Activated T-cell treated with anti-CD3 and anti-CD28 coated beads, Interleukin-2, amount 50 U/mL, for 72 hours (primary cell): ENCODE results near the gene SPON1. TPM values are rescaled to one million over a fixed set of nuclear protein-coding genes. Genes with fewer than 3 reads are reported as not detected.
"Not testable (repeated sequence)": the region's sequence is repeated elsewhere in the genome, so short reads cannot be mapped to it uniquely, and the experiment has no call there.

ENCODE experiments used
- ATAC-seq, 2 donors: fragments of 150-1000 bp; cut with Tn5 transposase; replicated peaks in 1 of 2; 2 replicates each; pipeline ENCODE4 v1.10.0; 2021; ENCODE audit warnings: moderate library complexity in 2 of 2, mild to moderate bottlenecking in 1 of 2
- DNase-seq, 2 donors: peaks; one replicate each; pipeline ENCODE4 v3.0.0; 2021 to 2022; ENCODE audit warnings: mixed read lengths in 1 of 2
- H3K27ac Mint-ChIP-seq: one replicate; pipeline ENCODE4 v1.8.0; 2022; ENCODE audit warnings: mild to moderate bottlenecking, moderate library complexity, mixed read lengths
- H3K27me3 Mint-ChIP-seq: one replicate; pipeline ENCODE4 v1.8.0; 2022; ENCODE audit warnings: low read depth, mixed read lengths
- H3K36me3 Mint-ChIP-seq, 2 donors: one replicate each; pipeline ENCODE4 v1.8.0; 2022; ENCODE audit warnings: mixed read lengths in 2 of 2, mild to moderate bottlenecking in 1 of 2; ENCODE audit not compliant: insufficient read depth in 2 of 2
- H3K4me1 Mint-ChIP-seq: one replicate; pipeline ENCODE4 v1.8.0; 2022; ENCODE audit warnings: low read depth, mixed read lengths
- H3K4me3 Mint-ChIP-seq, 2 donors: one replicate each; pipeline ENCODE4 v1.8.0; 2022; ENCODE audit warnings: mild to moderate bottlenecking in 2 of 2, mixed read lengths in 2 of 2, moderate library complexity in 2 of 2
- H3K9me3 Mint-ChIP-seq, 2 donors: one replicate each; pipeline ENCODE4 v1.8.0; 2022; ENCODE audit warnings: mixed read lengths in 2 of 2
- total RNA-seq, 2 donors: library from RNA; stranded (reverse); gene quantifications; one replicate each; pipeline ENCODE4 v1.2.3, GENCODE V29; 2022

SPON1 gene
- total RNA-seq, 2 donors from 2014 or later = 0.12 to 0.16 TPM

DNA sequence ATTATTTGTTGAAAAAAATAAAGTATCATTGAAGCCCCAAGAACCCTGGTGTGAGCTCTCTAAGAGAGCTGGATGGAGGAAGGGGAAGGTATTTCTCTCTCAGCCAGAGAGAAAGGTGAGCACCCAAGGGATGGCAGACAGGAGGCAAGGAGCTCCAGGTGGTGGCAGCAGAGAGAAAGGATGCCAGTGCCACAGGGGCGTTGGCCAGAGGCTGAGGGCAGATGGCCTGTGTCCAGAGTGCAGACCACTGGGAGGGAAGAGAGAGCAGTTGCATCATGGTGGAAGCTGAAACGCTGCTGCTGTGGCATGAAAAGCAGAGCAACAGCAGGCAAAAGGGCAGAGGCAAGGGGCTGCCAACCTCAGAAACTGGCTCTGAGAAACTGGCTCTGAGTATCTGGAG, 8.5 kb downstream of the SPON1 start:
- DNase-seq = peak; percentile 26 to 28
- peaks cover 24% of the 10 kb centered on the region for H3K4me1 Mint-ChIP-seq
- H3K27ac Mint-ChIP-seq = no peak overlapping the region
- no peak overlapping the region for H3K4me3 Mint-ChIP-seq
- H3K27me3 Mint-ChIP-seq = peaks cover 16% of the 10 kb centered on the region
- H3K9me3 Mint-ChIP-seq = no peaks in the 10 kb centered on the region
- H3K36me3 Mint-ChIP-seq = no peaks in the 10 kb centered on the region
- ATAC-seq = peak; percentile 32 to 36

DNA sequence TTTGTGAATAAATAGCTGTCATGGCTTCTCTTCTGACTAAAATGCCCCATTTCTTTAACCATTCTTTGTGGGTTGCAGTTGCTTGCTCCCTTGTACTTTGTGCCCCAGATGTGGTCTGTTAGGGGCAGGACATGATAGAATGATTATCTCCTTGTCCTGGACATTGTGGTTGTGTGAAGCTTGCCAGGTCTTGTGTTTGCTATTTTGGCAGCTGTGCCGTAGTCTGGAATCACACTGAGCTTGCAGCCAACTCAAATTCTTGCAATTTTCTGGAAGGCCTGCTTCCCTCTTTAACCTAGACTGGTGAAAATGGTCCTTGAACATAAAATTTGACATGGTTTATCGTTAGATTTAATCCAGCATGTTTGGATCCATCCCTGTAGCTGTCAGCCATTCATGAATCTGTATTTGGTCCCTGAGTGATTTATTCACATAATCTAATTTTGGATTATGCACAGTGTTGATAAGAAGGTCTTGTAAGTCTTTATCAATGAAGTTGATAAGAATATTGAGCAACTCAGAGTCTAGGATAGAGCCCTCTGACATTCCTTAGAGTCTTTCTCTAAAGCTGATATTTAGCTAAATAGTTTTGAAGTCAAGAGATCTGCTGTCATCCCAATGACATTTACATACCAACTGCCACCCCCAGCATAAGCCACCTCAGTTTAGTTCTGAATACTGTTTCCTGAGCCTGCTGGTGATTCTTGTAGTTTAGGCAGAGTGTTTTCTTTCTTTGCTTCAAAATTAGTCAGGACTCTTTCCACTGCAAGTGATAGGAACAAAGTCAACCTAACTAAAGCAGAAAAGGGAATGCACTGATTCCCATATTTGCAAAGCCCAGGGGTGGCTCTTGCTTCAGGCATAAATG, 9.8 kb downstream of the SPON1 start:
- DNase-seq (peak in 1 of 2 donors; percentile 10), ATAC-seq (peak; percentile 80 to 86)
- Mint-ChIP-seq H3K4me3 (peak overlapping the region; percentile 18 to 53), H3K4me1 (peaks cover 24% of the 10 kb centered on the region), H3K36me3 (no peaks in the 10 kb centered on the region), H3K9me3 (no peaks in the 10 kb centered on the region), H3K27me3 (peaks cover 4% of the 10 kb centered on the region), H3K27ac (no peak overlapping the region)

DNA sequence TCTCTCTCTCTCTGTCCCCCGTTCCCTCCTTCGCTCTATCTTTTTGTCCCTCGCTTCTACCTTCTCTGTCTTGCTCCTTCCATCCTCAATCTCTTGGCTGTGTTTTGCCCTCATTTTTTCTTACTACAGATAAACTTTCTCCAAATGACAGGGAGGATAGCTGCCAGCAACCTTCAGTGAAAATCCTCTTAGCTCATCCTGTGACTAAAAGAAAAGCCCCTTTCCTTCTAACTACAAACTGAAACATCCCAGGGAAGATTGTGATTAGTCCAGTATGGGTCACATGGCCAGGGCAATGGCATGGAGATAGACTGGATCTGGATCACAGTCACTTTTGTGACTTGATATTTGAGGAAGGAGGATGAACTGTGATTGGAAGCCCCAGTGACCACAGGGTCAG, 10.4 kb downstream of the SPON1 start:
- H3K9me3 Mint-ChIP-seq = no peaks in the 10 kb centered on the region
- peak overlapping the region; percentile 39 for H3K27ac Mint-ChIP-seq
- ATAC-seq = peak; percentile 36 to 62
- H3K4me3 Mint-ChIP-seq = peak overlapping the region; percentile 18 to 53
- H3K36me3 Mint-ChIP-seq = no peaks in the 10 kb centered on the region
- H3K4me1 Mint-ChIP-seq = peaks cover 24% of the 10 kb centered on the region
- H3K27me3 Mint-ChIP-seq = peaks cover under 1% of the 10 kb centered on the region
- DNase-seq = no peak

DNA sequence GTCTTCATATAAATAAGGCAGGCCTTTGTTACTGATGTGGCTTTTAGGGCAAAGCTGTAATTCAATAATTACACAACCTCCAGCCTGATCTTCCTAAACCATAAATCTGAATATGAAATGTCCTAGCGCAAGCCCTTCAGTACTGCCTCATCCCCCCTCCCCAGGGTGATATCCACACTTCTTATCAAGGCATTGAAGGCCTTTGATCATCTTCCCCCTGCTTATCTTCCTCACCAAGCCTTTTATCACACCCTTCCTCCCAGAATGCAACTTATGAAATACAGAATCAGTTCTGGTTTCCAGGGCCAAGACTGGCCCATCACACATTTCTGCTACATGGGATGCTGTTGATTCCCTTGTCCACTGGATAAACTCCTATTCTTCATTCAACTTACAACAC, 12.1 kb downstream of the SPON1 start:
- Mint-ChIP-seq H3K27me3 (no peaks in the 10 kb centered on the region), H3K4me3 (no peak overlapping the region), H3K9me3 (no peaks in the 10 kb centered on the region), H3K4me1 (peaks cover 16% of the 10 kb centered on the region), H3K36me3 (no peaks in the 10 kb centered on the region), H3K27ac (no peak overlapping the region)
- ATAC-seq (no peak), DNase-seq (no peak)

DNA sequence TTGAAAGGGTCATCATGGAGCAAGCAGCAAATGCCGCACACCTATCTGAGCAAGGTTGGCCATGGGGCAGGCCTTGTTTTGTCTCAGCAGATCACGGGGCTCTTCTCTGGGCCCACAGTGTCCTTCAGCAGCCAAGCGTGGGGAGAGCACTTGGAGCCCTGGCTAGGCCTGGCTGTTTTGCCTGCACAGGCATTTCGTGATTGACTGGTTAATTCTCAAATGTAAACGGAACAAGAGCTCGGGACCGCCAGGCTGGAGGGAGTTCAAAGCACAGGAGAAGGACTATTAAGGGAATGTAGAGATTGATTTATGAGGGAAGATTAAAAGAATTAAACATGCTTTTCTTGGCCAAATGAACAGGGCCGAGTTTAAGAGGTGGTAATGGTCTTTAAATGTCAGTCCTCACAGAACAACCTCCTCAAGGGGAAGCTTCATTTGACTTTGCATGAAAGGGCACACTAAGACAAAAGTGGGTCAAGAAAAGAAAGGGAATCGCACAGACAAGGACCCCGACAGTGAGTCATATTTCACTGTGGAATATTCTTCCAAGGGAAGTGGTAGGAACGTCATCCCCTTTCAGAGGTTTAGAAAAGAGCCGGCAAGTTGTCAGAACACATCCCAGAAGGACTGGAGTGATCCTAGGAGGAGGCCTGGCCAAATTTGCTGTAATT, 20.7 kb downstream of the SPON1 start:
- no peak for ATAC-seq
- no peaks in the 10 kb centered on the region for H3K9me3 Mint-ChIP-seq
- H3K27ac Mint-ChIP-seq = no peak overlapping the region
- no peak for DNase-seq
- H3K27me3 Mint-ChIP-seq = no peaks in the 10 kb centered on the region
- no peaks in the 10 kb centered on the region for H3K4me1 Mint-ChIP-seq
- no peaks in the 10 kb centered on the region for H3K36me3 Mint-ChIP-seq
- H3K4me3 Mint-ChIP-seq = no peak overlapping the region

DNA sequence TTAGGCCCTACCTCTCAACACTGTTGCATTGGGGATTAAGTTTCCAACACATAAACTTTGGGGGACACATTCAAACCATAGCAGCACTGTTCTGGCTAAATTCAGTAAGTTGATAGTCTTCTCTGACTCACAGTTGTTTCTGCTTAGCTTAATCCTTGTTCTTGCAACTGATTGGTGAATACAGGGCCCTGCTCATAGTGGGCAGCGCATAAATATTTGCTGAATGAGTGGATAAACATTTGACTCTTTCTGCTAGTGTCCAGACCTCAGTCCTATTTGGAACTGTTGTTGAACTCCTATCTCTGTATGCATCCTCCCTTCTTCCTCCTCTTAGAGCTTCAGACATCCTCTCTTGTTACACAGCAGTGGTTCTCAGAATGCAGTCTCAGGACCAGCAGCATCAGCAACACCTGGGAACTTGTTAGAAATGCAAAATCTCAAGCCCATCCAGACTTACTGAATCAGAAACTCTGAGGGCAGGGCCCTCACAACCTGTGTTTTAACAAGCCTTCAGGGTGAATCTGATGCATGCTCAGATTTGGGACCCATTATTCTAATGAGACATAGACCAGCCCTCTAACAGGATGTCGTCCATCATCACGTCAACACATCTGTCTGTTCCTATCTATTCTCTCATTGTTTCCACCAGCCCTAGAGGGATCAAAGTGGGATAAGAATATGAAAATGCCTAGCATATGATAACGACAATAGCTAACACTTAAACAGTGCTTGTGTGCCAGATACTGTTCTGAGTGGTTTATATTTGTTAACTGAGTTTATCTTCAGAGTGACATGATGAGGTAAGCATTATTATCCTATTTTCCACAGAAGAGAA, 22.3 kb downstream of the SPON1 start:
- H3K4me3 Mint-ChIP-seq = no peak overlapping the region
- peaks cover 0 to 1% of the 10 kb centered on the region in 2 donors for H3K9me3 Mint-ChIP-seq

DNA sequence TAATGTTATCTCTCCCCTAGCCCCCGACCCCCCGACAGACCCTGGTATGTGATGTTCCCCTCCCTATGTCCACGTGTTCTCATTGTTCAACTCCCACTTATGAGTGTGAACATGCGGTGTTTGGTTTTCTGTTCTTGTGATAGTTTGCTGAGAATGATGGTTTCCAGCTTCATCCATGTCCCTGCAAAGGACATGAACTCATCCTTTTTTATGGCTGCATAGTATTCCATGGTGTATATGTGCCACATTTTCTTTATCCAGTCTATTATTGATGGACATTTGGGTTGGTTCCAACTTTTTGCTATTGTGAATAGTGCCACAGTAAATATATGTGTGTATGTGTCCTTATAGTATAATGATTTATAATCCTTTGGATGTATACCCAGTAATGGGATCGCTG, 24.2 kb downstream of the SPON1 start:
- not testable (repeated sequence) for DNase-seq, H3K27me3 Mint-ChIP-seq, H3K4me1 Mint-ChIP-seq, H3K4me3 Mint-ChIP-seq, ATAC-seq, H3K27ac Mint-ChIP-seq, H3K36me3 Mint-ChIP-seq, H3K9me3 Mint-ChIP-seq

More for the DNA sequence above, 22.3 kb downstream of the SPON1 start:
- Mint-ChIP-seq H3K27me3 (no peaks in the 10 kb centered on the region), H3K4me1 (no peaks in the 10 kb centered on the region), H3K27ac (no peak overlapping the region), H3K36me3 (no peaks in the 10 kb centered on the region)
- ATAC-seq = no peak
- DNase-seq = no peak

DNA sequence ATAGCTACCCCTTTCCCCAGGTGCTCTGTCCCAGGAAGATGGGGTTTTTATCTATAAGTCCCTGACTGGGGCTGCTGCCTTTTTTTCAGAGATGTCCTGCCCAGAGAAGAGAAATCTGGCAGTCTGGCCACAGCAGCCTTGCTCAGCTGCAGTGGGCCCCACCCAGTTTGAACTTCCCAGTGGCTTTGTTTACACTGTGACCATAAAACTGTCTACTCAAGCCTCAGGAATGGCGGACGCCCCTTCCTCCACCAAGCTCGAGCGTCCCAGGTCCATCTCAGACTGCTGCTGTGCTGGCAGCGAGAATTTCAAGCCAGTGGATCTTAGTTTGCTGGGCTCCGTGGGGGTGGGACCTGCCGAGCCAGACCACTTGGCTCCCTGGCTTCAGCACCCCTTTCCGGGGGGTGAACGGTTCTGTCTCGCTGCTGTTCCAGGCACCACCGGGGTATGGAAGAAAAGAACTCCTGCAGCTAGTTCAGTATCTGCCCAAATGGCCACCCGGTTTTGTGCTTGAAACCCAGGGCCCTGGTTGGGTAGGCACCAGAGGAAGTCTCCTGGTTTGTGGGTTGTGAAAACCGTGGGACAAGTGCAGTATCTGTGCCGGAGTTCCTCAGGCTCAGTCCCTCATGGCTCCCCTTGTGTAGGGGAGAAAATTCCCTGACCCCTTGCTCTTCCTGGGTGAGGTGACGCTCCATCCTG, 29.8 kb downstream of the SPON1 start:
- DNase-seq = not testable (repeated sequence)

DNA sequence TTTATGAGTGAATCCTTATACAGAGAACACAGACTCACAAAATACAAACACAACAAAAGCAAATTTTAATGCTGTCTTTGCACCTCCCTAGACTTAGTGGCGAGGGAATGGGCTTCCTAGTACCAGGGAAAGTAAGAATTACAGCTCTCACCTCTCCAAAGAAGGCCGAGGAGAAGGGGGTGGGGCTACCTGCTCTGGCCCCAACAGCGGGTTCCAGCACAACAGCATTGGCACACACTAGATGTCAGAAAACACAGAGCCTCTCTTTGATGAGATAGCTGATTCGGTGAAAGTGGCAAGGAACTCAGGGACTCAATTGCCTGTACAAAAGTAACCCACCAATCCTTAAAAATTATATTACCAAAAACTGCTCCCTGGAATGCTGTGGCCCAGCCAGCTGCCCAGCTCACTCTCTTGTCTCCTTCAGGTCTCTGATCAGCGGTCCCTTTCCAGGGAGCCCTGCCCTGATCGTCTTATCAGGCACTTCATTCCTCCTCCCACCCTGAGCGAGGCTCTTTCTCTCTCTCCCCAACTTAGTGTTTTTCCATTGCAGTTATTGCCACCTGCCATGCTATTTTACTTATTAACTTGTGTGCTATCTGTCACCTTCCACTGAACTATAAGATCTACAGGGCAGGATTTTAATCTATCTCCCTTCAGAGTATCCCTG, 30.7 kb downstream of the SPON1 start:
- DNase-seq (no peak), ATAC-seq (no peak)
- Mint-ChIP-seq H3K4me3 (no peak overlapping the region), H3K27me3 (no peaks in the 10 kb centered on the region), H3K4me1 (no peaks in the 10 kb centered on the region), H3K9me3 (peaks cover 0 to 1% of the 10 kb centered on the region in 2 donors), H3K36me3 (no peaks in the 10 kb centered on the region), H3K27ac (no peak overlapping the region)

More for the DNA sequence above, 29.8 kb downstream of the SPON1 start:
- not testable (repeated sequence) for H3K27me3 Mint-ChIP-seq, H3K9me3 Mint-ChIP-seq, H3K4me3 Mint-ChIP-seq, ATAC-seq, H3K27ac Mint-ChIP-seq, H3K36me3 Mint-ChIP-seq, H3K4me1 Mint-ChIP-seq

DNA sequence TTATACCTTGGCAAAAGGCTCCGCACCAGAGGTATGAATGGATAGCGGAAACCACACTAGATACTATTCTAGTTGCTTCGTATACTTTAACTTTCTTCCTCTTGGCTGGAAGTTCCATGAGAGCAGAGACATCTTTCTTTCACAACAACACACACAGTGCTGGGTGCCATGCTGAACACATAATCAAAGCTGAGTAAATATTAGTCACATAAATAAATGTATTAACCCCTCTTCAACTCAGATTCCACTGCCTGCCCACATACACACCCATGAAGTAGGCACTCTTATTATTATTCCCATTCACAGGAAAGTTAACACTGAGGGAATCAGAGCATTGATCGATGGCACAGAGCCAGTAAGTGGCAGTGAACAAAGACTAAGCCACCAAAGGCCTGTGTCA, 35.4 kb downstream of the SPON1 start:
- H3K4me1 Mint-ChIP-seq = no peaks in the 10 kb centered on the region
- no peak overlapping the region for H3K4me3 Mint-ChIP-seq
- H3K27me3 Mint-ChIP-seq = no peaks in the 10 kb centered on the region
- H3K9me3 Mint-ChIP-seq = peaks cover 2 to 6% of the 10 kb centered on the region in 2 donors
- no peak overlapping the region for H3K27ac Mint-ChIP-seq
- no peak for ATAC-seq
- H3K36me3 Mint-ChIP-seq = peaks cover 0 to 4% of the 10 kb centered on the region in 2 donors
- DNase-seq = no peak

DNA sequence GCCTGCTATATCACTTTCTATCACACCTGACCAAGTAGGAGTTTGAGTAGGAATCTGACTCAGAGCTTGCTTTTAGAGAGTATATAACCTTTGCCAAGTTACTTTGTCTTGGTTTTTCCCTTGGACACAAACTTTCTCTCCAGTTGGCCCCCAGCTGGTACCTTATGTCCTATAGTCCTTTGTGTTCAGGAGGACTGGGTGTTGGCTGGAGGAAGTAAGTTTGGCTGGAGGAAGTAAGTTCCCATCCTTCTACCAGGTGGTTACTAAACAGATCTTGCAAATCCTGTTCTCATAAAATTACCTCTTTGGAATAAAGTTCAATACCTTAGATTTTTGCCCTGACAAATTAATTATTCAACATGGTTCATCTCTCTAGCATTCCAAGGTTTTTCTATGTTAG, 37.2 kb downstream of the SPON1 start:
- Mint-ChIP-seq H3K4me1 (no peaks in the 10 kb centered on the region), H3K27me3 (no peaks in the 10 kb centered on the region)
- ATAC-seq = no peak

DNA sequence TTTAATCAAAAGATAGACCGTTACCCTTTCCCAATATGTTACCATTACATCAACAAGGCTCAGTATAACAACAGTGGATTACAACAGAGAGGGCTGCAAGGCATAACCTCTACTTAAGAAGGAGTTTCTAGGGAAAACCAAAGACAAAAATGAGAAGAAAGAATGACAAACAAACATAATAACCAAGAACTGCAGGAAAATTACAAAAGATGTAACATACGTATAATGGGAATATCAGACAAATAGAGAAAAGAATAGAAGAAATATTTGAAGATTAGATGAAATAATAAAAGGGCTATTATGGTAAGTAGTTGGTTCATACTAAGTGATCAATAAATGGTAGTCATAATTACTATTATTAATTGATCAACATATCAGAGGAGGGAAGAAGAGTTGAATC, 39.1 kb downstream of the SPON1 start:
- no peak for ATAC-seq
- Mint-ChIP-seq H3K27me3 (no peaks in the 10 kb centered on the region), H3K27ac (no peak overlapping the region), H3K4me3 (no peak overlapping the region), H3K4me1 (no peaks in the 10 kb centered on the region), H3K36me3 (peaks cover 0 to 6% of the 10 kb centered on the region in 2 donors), H3K9me3 (peaks cover 4 to 12% of the 10 kb centered on the region in 2 donors)
- DNase-seq = no peak

More for the DNA sequence above, 37.2 kb downstream of the SPON1 start:
- no peak overlapping the region for H3K4me3 Mint-ChIP-seq
- peaks cover 0 to 6% of the 10 kb centered on the region in 2 donors for H3K36me3 Mint-ChIP-seq
- no peak overlapping the region for H3K27ac Mint-ChIP-seq
- no peak for DNase-seq
- peaks cover 4 to 12% of the 10 kb centered on the region in 2 donors for H3K9me3 Mint-ChIP-seq
